HepG2 (cell line): Measurements from ENCODE around the gene WNT9A. TPM values are rescaled to one million over a fixed set of nuclear protein-coding genes. Genes with fewer than 3 reads are reported as not detected.

Source experiments
- ATAC-seq: fragments of 200-7000 bp; cut with Tn5 transposase; 3 replicates; pipeline ENCODE4 v1.9.1; 2020; ENCODE audit warnings: mild to moderate bottlenecking, moderate library complexity
- BruUV-seq: library from RNA; stranded (reverse); fragments of 400-500 nt; replicated peaks from 2 replicates; lab custom pipeline; 2021; lab: Mats Ljungman, UMichigan
- CTCF ChIA-PET: fragments of 300-600 bp; formaldehyde crosslinking; extraction: SDS; loops from one replicate; lab custom pipeline; 2021; ENCODE audit warnings: low total read pairs, inconsistent platforms, low intra/inter-chr PET ratio; lab: Yijun Ruan, JAX
- POLR2A ChIA-PET: fragments of 350-600 bp; sonication (Branson Sonifier 250); formaldehyde crosslinking; loops from one replicate; lab custom pipeline; 2020; ENCODE audit warnings: antibody characterized with exemption, inconsistent platforms; lab: Yijun Ruan, JAX
- DNase-seq: peaks from one replicate; pipeline ENCODE4 v3.0.0-alpha.2; 2015; ENCODE audit warnings: low spot score
- FAIRE-seq: peaks from 3 replicates; lab custom pipeline; 2011; peaks lifted over from hg19 to GRCh38; lab: Jason Lieb, UNC
- H2AFZ ChIP-seq: one replicate; pipeline ENCODE4 v1.6.1; 2011; ENCODE audit warnings: low read length, inconsistent platforms
- H3K27ac ChIP-seq: fragments of 300-600 bp; 3 replicates; pipeline ENCODE4 v1.8.0; 2011; ENCODE audit warnings: mixed run types, mild to moderate bottlenecking, mixed read lengths, low read length, inconsistent platforms; ENCODE audit not compliant: insufficient read depth; ENCODE audit errors: extremely low read length
- H3K27me3 ChIP-seq, 2 experiments: fragments of 200-600 bp in 1 of 2; 2 replicates in 1 of 2; 3 replicates in 1 of 2; pipeline versions ENCODE4 v1.6.0 to v1.8.0; 2011; ENCODE audit warnings: low read length in 2 of 2, mild to moderate bottlenecking in 2 of 2, moderate library complexity in 2 of 2, inconsistent platforms in 1 of 2; ENCODE audit not compliant: insufficient read depth in 2 of 2, control insufficient read depth in 1 of 2
- H3K36me3 ChIP-seq, 2 experiments: fragments of 200-600 bp in 1 of 2; replicated peaks in 1 of 2; 2 replicates in 1 of 2; 3 replicates in 1 of 2; pipeline versions ENCODE4 v1.5.1 to v1.8.0; 2011; ENCODE audit warnings: low read length in 2 of 2, inconsistent platforms in 1 of 2; ENCODE audit not compliant: insufficient read depth in 2 of 2, control insufficient read depth in 1 of 2
- H3K4me1 ChIP-seq: 2 replicates; pipeline ENCODE4 v1.5.1; 2012; ENCODE audit warnings: low read length, inconsistent platforms; ENCODE audit not compliant: insufficient read depth
- H3K4me2 ChIP-seq: 2 replicates; pipeline ENCODE4 v1.6.0; 2011; ENCODE audit warnings: low read depth, low read length, inconsistent platforms
- H3K4me3 ChIP-seq, 3 experiments: fragments of 200-600 bp in 1 of 3; sonication (generic), shearing (Covaris generic) in 1 of 3; replicated peaks in 1 of 3; 2 replicates each; pipeline ENCODE4 v1.5.1; 2011 to 2016; ENCODE audit warnings: low read length in 3 of 3, inconsistent platforms in 2 of 3, low read depth in 2 of 3, mild to moderate bottlenecking in 2 of 3, control low read depth in 1 of 3, mixed read lengths in 1 of 3; ENCODE audit not compliant: insufficient read depth in 1 of 3
- H3K79me2 ChIP-seq: one replicate; pipeline ENCODE4 v1.6.1; 2011; ENCODE audit warnings: low read length, inconsistent platforms; ENCODE audit not compliant: insufficient read depth
- H3K9ac ChIP-seq: 2 replicates; pipeline ENCODE4 v1.6.0; 2011; ENCODE audit warnings: mild to moderate bottlenecking, low read depth, low read length, inconsistent platforms; ENCODE audit not compliant: insufficient read depth
- H3K9me3 ChIP-seq: 2 replicates; pipeline ENCODE4 v1.5.1; 2012; ENCODE audit warnings: mild to moderate bottlenecking, low read length
- H4K20me1 ChIP-seq: 2 replicates; pipeline ENCODE4 v1.6.0; 2011; ENCODE audit warnings: inconsistent platforms, mild to moderate bottlenecking, low read length, moderate library complexity; ENCODE audit not compliant: insufficient read depth
- IRF1 ChIP-seq: sonication (generic); formaldehyde crosslinking; IDR thresholded peaks from 2 replicates; pipeline ENCODE4 v1.4.0; 2020; ENCODE audit warnings: low read depth, mild to moderate bottlenecking, missing genetic modification reagents
- NFATC3 ChIP-seq: sonication (generic); formaldehyde crosslinking; IDR thresholded peaks from 2 replicates; pipeline ENCODE4 v1.5.1; 2020; ENCODE audit warnings: mild to moderate bottlenecking, missing genetic modification reagents
- RNF2 ChIP-seq: fragments of 450-650 bp; conservative IDR thresholded peaks from 2 replicates; pipeline ENCODE4 v1.6.1; 2016; ENCODE audit warnings: low read depth
- SCMH1 ChIP-seq: sonication (generic); formaldehyde crosslinking; IDR thresholded peaks from 2 replicates; pipeline ENCODE4 v1.9.0; 2021; ENCODE audit warnings: missing genetic modification reagents, mild to moderate bottlenecking, borderline replicate concordance
- ZNF552 ChIP-seq: sonication (generic); formaldehyde crosslinking; IDR thresholded peaks from 2 replicates; pipeline ENCODE4 v1.9.0; 2022; ENCODE audit warnings: missing genetic modification reagents, mild to moderate bottlenecking, borderline replicate concordance
- ZNF572 ChIP-seq: sonication (generic); formaldehyde crosslinking; IDR thresholded peaks from 2 replicates; pipeline ENCODE4 v1.5.1; 2020; ENCODE audit warnings: mild to moderate bottlenecking, missing genetic modification reagents
- WGBS: methylation state at CpG from one replicate; pipeline ENCODE4 v1.1.6; 2017; ENCODE audit warnings: low lambda C conversion rate; 5-methylcytosine and 5-hydroxymethylcytosine counted together
- in situ Hi-C: cut with HindIII; loops from 2 replicates; pipeline ENCODE4 v1.10.0; 2017; ENCODE audit warnings: low pct_unique_long_range_greater_than_20kb; ENCODE audit not compliant: extremely low pct_ligation_motif_present
- intact Hi-C: fragments of 100-400 bp; cut with micrococcal nuclease; formaldehyde crosslinking; loops from one replicate; pipeline ENCODE4 v1.10.0; 2022; ENCODE audit not compliant: unreplicated experiment
- polyA plus RNA-seq, 8 experiments: library from polyadenylated mRNA; depleted of rRNA in 3 of 8; stranded (reverse) in 7 of 8; unstranded in 1 of 8; fragments of >200 nt; fragmentation: Illumina TruSeq in 4 of 8; extraction: Trizol in 4 of 8; gene quantifications; 2 replicates each; pipeline versions ENCODE4 v1.2.1 to v1.2.3, GENCODE V29; 2011 to 2016; ENCODE audit warnings: low read depth in 4 of 8, missing spikeins in 1 of 8, mixed read lengths in 1 of 8; ENCODE audit not compliant: insufficient read depth in 1 of 8
- total RNA-seq, 5 experiments: library from RNA; depleted of rRNA; stranded (reverse); fragments of >200 nt; fragmentation: Illumina TruSeq; extraction: Trizol; gene quantifications; 2 replicates each; pipeline ENCODE4 v1.2.3, GENCODE V29; 2016; ENCODE audit warnings: low read depth in 1 of 5

The WNT9A gene
- total and polyA plus RNA-seq, 2 of the 13 experiments (the other 11 are each of a cell fraction or from before 2014, with no cell fraction given) = 0.04 TPM; not detected in 1

GRCh38 chr1:227884370-227885134 is 63.2 kb downstream of the WNT9A start:
- WGBS = 29% methylated on average over 1 of the region's 15 CpGs
- intact Hi-C loops (no loop called here), in situ Hi-C loops (no loop called here)
- TF ChIP-seq ZNF572 (CRISPR knock-in tag) (no peak), IRF1 (no peak), NFATC3 (CRISPR knock-in tag) (no peak), SCMH1 (CRISPR knock-in tag) (no peak), ZNF552 (CRISPR knock-in tag) (no peak), RNF2 (no peak)
- Histone ChIP-seq H3K4me3 (no peak overlapping the region), H3K27ac (no peak overlapping the region), H3K79me2 (no peaks in the 10 kb centered on the region), H4K20me1 (no peaks in the 10 kb centered on the region), H3K36me3 (no peaks in the 10 kb centered on the region), H3K4me1 (no peaks in the 10 kb centered on the region), H3K9me3 (no peaks in the 10 kb centered on the region), H3K27me3 (peaks cover 2 to 10% of the 10 kb centered on the region in 2 experiments; a peak in 3 of 5 replicates), H2AFZ (no peak overlapping the region), H3K4me2 (no peak overlapping the region), H3K9ac (no peak overlapping the region)
- BruUV-seq = no TSS peak
- no peak for DNase-seq
- no peak for ATAC-seq
- FAIRE-seq = no peak
- POLR2A ChIA-PET = no interaction called here
- CTCF ChIA-PET = no interaction called here
